Esophagus muscularis mucosa (tissue), 3 donors: ENCODE measurements around the gene GOLGA1.

Experiments
- CTCF ChIP-seq, 3 experiments: fragments of 200-600 bp in 2 of 3; fragments of 450-650 bp in 1 of 3; sonication (generic) in 2 of 3; IDR thresholded peaks; one replicate each; pipeline ENCODE4 v1.5.1; 2017 to 2019; ENCODE audit warnings: antibody characterized with exemption in 3 of 3, mild to moderate bottlenecking in 2 of 3, moderate library complexity in 1 of 3
- POLR2A ChIP-seq: fragments of 450-650 bp; IDR thresholded peaks from one replicate; pipeline ENCODE4 v1.6.1; 2017; ENCODE audit warnings: antibody characterized with exemption, moderate library complexity, mild to moderate bottlenecking, low read depth
- POLR2AphosphoS5 ChIP-seq, 2 donors: sonication (generic); formaldehyde crosslinking; IDR thresholded peaks; one replicate each; pipeline ENCODE4 v1.6.1; 2017; ENCODE audit warnings: antibody characterized with exemption in 2 of 2

GRCh38 chr9:124852829-124853531 is 87.9 kb downstream of the GOLGA1 start, which contains the start of gene WDR38:
- peak in 2 of 3 experiments; percentile 96 to 99 for TF ChIP-seq CTCF (IDR thresholded peaks at IDR 0.05)
- peak; percentile 20 to 31 for TF ChIP-seq POLR2AphosphoS5 (IDR thresholded peaks at IDR 0.05)
- TF ChIP-seq POLR2A: no peak
